HG02981 (cell line): ENCODE results near the gene MPRIP.
"Not testable (repeated sequence)": the region's sequence is repeated elsewhere in the genome, so short reads cannot be mapped to it uniquely, and the experiment has no call there.

Experiments used
- ATAC-seq: cut with Tn5 transposase; IDR thresholded peaks from one replicate; pipeline ENCODE4 v1.9.1; 2021; ENCODE audit warnings: mild to moderate bottlenecking, moderate library complexity; ENCODE audit not compliant: unreplicated experiment

MPRIP gene

DNA sequence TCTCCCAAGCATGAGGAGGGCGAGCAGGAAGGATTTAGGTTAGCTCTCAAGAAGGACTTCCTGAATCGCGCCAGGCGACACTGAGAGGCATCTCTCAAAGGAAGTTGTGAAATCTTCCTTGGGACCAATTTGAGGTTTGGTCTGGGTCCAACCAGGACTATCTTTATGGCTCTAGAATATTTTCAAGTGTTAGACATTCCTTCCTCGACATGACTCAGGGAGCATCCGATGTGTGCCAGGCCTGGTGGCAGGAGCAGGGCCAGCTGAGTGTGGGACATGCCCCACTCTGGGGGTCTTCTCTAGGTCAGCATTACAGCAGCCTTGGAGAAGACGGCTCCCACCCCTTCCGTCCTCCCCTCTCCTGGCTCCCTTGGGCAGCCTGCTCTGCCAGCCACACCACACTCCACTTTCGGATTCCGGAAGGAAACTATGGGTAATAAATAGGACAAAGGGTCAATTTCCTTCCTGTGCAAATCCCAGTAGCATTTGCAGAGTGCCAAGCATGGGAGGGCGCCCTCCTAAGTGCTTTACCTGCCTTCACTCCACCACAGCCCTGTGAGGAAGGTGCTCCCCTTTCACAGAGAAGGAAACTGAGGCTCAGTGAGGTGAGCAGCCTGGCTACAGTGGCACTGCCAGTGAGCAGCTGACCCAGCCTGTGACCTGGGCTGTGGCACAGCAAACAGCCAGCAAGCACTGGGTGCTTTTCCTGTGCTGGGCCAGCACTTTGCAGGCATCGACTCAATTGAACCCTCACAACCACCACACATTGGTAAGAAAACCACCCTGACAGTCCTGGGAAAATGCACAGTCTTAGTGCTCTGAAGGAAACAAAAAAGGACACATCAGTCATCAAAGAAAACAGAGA lies 31.0 kb upstream of the MPRIP start:
- not testable (repeated sequence) for ATAC-seq

DNA sequence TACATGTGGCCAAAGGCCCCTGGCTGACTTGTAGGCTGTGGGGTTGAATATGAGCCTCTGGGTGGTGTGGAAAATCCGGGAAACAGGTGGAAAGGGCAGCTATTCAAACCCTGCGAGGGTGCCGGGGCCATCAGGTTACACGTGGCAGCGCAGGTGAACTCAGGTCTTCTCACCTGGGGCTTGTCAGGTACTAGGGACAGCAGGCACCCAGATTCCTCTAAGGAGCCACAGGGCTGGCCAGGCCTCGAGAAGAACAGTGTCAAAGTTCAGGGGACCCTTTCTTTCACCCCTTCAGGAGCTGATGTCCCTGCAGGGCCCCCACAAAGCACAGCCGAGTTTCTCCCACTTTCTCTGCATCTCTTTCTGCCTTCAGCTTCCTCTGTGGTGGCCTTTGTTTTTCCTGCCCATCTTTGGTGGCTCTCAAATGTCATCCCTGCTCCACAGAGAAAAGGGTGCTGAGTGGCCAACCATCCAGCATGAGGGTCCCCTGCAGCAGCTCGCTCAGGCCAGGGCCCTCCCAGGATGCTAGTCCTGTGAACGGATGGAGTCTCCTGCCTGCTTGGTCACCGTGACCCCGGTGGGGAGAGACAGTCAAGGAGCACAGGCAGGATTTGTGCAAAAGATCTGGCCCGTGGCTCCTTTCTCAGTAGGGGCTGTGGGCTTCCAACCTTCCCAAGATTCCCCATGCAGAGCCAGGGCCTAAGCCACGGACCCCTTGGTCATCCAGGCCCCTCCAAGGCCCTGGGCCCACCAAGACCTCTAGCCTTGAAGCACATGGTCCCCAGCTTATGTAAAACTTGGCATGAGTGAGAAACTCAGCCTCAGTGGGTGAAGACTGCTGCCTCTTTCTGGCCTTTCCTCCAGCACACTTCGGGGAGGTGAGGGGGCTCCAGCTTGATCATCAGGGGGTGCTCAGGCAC lies 28.2 kb upstream of the MPRIP start:
- ATAC-seq = not testable (repeated sequence)

DNA sequence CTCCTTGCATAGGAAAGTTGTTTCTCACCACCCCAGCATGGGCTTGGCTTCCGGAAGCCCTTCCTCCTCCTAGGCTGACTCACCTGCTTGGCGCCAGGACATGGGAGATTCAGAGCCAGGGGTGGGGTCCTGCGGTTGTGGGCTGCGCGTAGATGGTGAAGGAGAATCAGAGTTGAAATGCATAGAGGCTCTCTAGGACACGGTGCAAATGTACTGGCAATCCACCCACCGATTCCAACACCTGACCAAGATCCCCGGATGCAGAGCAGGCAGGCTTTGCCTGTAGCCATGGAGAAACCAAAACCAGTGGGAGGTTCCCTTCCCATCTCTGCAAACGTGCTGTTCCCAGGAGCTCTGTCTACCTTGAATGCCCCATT lies 27.5 kb upstream of the MPRIP start:
- ATAC-seq = not testable (repeated sequence)

DNA sequence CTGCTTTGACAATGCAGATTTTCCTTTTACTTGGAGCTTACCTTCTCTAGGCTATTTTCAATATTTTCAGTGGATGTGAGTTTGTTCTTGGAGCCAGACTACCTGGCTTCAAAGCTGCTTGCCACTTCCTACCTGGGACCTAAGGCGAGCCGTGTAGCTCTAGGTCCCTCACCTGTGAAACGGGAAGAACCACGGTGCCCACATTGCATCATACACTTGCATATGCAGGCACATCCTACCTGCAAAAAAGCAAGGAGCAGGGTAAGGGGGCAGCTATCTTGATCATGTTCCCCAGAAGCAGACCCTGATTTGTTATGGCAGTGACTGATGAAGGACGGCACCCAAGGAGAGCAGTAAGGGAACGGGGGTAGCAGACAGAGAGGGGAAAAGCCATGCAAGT lies 27.0 kb upstream of the MPRIP start:
- ATAC-seq = no peak

DNA sequence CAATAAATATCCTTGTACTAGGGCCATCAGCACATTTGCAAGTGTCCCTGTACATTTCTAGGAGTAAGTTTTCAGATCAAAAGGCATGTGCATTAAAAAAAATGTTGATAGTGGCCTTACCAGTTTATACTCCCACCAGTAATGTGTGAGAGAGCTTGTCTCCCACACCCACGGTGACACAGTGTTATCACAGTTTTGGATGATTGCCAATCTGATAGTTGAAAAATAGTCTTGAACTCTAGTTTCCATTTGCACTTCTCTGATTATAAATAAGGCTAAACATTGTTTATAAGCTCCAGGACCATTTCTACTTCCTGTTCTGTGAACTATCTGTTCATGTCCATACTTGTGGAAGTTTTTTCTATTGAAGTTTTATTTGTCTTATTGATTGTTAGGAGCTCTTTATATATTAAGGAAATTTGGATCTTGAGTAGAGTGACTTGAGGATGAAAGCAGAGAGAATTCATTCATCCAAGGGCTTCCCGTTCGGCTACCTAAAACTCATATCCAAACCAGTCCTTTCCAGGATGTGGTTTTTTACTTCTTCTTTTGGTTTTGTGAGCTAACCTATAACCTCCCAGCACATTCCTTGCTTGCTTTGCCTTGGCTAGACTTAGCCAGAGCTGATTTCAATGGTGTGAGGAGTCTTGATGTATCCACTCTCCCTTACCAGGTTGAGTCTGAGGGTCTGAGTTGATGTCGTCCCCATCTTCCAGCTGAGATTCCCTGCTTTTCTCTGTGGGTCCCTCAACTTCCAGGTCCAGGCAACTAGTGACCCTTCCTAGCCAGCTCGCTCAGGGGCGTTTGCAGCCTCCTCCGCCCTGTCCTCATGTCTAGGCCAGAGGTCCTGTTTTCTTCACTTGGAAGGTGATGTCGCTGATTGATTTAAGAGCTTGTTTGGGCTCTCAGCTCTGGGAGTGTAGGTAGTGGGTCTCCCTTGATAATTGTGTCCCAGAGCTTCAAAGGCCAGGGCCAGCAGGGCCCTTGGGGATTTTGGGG lies 25.8 kb upstream of the MPRIP start:
- not testable (repeated sequence) for ATAC-seq

DNA sequence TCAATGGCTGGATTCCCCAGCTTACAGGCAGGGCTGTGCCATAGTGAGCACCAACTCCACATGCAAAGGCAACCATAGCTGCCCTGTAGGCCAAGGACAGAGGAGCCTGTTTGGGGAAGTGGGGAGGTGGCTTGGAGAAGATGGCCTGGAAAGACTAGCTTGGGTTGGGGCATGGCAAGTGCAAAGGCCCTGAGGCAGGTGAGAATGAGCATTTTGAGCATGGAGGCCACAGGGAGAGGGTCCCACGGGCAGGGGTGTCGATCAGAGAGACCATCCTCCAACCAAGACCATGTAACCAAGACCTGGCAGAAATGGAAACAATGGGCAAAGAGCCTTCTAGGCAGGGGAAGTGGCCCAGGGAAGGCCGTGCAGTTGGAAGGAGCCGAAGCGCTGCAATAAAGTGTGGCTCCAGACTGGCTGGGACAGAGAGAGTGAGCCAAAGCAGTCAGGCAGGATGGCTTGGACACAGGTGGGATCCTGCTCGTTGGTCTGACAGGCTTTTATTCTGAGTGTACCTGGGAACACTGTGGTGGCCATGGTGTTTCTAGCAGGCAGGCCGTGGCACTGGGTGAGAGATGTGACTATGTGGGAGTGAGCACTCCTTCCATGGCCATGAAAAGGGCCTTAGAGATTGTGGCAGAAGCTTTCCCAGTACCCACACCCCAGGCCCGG lies 24.8 kb upstream of the MPRIP start:
- no peak for ATAC-seq

DNA sequence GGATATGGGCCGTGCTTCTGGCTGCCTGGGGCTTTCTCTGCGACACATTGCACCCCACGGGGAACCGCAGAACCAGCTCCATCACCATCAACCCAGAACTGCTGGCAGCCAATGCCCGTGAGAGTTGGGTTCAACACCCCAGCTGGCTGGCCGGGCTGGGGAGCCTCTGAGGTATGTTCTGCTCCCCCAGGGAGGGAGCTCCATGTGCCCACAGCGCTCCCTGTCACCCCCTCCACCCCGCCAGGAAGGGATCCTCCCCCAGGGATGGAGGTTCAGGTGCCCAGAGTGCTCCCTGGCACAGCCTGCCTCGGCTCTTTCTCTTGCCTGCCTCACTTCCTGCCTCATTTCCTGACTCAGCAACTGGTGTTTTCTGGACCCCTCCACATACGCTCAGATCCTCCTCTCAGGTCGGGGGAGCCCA lies 24.2 kb upstream of the MPRIP start:
- ATAC-seq = no peak

DNA sequence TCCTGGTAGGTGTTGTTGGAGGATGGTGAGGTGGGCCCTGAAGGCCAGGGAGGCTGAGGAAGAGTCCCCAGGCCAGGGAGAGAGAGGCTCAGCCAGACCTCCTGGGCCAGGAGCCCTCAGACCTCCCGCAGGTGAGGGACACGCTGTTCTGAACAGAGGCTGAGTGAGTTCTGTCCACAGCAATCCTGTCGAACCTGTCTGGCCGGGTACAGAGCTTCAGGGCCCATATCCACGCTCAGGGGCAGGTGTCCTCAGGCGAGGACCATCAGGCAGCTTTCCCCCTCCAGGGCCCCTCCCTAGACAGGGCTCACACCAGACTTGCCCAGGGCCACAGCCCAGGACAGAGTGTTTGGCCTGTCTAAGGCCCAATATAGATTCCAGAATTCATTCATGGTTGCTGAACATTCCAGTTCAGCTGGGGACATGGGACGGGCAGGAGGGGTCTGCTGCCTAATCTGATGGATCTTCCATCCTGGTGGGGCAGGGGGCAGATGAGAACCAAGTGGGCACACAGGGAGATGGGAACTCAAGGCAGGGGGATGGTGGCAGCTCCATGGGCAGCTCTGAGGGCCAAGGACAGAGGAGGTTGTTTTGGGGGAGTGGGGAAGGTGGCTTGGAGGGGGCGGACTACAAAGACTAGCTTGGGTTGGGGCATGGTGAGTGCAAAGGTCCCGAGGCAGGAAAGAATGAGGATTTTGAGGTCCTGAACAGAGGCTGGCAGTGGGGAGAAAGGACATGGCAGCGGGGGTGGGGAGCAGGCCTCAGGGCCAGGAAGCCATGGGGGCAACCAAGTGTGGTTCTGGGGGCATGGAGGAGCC lies 23.4 kb upstream of the MPRIP start:
- ATAC-seq = no peak

DNA sequence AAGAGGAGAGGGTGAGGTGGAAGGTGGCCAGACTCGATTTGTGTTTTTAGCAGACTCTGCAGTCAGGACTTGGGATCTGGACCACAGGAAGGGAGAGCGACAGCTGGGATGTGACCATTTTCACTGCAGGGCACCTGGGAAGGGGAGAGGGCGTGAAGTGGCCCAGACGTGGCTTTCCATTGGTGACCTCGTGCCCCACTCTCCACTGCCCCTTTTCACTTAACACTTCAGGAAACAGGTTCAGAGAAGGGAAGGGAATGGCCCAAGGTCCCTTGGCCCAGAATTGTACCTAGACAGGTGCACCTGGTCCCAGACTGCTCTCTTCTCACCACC lies 22.9 kb upstream of the MPRIP start:
- no peak for ATAC-seq

DNA sequence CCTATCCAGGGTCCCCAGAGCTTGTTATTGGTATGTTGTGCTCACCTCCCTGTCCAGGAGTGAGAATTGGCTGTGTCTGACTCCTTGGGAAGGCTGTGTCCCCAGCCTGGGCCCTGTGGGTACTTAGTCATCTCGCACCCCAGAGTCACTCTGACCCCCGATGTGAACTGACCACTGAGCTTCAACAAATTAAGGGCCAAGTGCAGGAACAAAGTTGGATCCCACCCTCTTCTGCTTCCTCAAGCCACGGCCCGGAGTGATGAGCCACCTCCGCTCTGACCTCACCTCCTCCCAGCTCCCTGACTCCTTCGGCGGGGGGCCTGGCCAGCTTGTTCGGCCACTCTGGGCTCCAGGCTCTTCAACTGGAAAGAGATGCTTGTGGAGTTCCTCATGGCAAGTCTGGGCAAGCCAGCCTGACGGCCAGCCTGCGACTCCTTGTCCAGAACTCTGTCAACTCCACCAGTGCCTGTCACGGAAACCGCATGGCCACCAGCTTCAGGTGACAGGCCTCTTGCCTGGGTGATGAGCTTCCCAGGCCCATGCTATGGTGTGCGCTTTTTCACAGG lies 22.3 kb upstream of the MPRIP start:
- no peak for ATAC-seq

DNA sequence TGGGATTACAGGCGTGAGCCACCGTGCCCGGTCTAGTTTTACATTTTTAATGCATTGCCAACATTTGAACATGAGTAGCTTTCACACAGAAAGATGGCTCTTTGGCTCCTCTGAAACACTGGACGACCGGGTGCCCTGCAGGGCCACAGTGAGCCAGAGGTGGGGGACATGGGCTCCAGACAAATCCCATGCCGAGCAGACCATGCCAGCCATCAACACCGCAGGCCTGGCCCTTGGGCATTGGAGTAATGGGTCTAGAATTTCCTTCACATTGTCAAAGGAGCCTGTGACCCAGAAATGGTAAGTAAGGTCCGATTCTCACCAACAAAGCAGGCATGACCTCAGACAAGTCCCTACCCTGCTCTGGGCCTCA lies 21.4 kb upstream of the MPRIP start:
- ATAC-seq = no peak

DNA sequence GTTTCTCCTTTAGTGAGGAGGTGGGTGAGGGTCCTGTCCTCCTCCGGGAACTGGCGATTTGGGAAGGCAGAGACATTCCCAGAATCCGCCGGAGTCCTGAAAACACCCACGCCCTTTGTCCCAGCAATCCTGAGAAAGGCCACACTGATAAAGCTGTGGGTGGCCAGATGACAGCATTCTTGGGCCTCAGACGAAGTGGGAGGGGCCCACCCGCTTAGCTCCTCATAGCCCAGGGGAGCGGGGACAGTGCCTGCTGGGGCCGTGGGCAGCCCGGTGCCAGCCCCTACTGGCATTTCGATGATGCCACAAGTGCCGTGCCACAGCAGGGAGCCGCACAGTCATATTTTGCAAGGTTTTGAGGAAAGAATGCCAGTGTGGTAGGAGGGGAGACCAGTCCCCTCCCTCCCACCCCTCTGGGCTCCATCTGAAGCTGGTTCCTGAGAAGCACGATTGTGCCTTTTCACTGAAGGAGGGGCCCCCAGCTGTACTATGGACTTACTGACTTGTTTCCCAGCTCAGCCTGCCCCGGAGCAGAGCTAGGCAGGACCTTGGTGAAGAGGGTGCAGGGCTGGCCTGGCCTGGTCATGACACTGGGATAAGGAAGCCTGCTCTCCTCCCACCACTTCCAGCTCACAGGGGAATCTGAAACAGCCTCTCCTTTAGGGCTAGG lies 20.9 kb upstream of the MPRIP start:
- ATAC-seq = no peak

DNA sequence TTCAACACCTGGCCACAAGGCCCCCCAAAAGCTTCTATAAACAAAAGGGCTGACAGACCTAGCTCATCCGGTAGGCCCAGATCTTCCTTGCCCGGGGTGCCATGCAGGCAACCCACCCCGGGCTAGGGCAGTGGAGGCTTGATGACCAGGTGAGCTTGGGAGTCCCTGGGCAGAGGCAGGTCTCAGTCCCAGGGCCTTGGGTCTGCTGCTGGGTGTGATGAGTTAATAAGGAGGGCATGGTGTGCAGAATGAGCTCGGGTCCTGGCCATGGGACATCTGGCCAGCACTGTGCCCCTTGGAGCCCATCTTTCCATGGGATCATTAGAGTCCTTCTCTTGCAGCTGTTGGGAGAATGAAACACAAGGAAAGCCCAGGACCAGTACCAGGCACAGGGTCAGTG lies 20.2 kb upstream of the MPRIP start:
- no peak for ATAC-seq

DNA sequence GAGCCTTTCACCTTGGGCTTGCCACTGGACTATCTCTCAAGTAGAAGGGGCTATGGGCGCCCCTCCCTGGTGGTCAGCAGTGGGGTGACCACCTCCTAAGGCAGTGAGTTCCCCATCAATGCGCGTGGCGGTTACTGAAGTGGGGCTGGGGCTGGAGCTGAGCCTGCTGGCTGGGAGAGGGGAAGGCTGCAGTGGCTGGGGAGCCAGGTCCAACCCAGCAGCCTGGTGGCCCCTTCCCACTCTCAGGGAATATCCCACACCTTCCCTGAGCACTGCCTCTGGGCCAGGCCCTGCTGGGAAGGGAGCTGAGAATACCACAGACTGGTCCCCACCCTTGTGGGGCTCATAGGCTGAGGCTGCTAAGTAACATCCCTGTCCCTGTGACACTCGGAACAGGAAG lies 19.8 kb upstream of the MPRIP start:
- no peak for ATAC-seq

DNA sequence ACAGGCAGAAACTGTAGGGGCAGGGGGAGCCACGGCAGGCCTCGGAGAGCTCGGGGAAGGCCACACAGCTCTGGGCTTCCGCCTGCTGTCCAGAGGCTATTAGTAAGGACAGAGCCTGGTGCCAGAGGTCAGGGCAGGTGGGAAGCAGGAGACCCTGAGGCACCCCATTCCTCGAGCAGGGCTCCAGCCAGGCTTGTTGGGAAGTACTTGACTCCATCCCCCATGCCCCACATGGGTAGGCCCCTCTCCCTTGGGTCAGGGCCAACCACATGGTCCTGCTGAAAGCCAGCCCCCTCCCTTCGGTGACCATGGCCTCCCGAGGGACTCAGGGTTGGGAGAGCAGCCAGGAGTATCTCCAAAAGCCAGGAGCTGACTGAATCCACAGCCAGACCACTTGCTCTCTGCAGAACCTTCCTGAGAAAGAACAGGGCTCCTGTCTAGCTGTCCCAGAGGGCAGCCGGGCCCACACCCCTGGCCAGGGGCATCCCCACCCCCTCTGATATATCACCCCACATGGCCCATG lies 17.4 kb upstream of the MPRIP start:
- no peak for ATAC-seq

DNA sequence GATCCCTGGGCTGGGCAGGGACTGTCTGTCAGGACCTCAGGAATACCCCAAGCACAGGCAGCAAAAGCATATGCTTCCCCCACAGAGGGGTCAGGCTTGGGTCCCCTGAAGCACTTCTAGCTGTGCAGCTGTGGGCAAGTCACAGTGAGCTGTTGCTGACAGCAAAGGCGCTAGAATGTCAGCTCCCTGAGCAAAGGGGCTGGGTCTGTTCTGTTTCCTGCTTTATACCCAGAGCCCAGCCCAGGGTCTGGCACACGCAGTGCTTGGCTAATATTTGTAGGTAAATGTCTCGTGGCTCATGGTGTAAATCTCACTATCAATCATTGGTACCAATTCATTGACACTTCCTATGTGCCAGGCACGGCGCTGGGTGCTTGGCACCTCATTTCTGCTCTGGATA lies 16.6 kb upstream of the MPRIP start:
- ATAC-seq = no peak

DNA sequence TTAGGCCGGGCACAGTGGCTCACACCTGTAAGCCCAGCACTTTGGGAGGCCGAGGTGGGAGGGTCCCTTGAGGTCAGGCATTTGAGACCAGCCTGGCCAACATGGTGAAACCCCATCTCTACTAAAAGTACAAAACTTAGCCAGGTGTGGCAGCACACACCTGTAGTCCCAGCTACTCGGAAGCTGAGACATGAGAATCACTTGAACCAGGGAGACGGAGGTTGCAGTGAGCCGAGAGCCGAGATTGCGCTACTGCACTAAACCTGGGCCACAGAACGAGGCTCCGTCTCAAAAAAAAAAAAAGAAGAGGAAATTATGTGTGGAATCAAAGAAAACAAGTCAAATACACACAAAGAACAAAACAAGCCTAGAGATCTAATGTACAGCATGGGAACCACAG lies 16.1 kb upstream of the MPRIP start:
- ATAC-seq = no peak

DNA sequence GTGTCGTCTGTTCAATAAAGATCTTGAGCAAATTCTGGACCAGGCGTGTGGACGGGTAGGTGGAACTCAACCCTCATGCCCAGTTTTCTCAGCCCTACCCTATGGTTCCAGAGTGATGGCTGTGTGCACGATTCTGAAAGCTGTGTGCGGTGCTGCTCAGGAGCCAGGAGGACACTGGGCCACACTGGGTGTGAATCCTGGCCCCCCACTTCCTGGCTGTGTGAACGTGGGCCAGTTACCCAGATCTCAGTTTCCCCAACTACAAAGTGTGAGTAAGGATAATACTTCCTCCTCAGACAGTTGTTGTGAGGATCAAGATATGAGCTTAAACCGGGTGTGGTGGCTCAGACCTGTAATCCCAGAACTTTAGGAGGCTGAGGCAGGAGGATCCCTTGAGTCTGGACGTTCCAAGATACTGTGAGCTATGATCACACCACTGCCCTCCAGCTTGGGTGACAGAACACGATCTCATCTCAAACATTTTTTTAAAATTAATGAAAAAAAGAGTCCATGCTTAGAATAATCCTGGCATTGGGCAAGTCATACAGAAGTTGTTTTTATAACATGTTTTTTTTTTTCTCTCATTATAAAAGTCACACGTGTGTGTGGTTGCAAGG lies 14.7 kb upstream of the MPRIP start:
- ATAC-seq = no peak
